ENCODE measurements around the gene ZNF678. TPM values are rescaled to one million over a fixed set of nuclear protein-coding genes. Genes with fewer than 3 reads are reported as not detected.

ZNF678 gene
- polyA plus RNA-seq, 1 of the 3 experiments (the other 2 are of a cell fraction) = 1.3 TPM

DNA sequence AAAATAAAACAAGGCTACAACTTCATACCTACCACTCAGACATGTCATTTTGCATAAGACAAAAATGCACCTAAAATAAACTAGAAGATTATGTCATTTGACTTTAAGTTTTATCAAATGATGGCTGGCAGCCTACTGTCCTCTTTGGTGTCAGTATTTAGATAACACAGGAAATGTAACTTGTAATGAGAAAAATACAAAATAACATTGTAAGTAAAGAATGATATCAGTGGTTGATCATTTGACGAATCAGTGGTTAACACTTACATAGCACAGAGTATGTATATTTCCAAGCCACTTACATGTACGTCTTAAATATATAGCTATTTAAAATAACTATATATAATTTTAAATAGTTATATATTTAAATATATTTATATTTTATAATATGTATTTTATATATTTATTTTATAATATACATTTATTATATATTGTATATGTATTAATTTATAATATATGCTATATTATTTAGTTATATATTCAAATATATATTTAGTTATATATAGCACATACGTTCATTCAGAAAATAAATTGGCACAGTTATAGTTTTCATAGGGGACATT lies 44.1 kb downstream of the ZNF678 start:
- no peak overlapping the region for H2AFZ ChIP-seq (ENCODE audit: low read depth)
- no peaks in the 10 kb centered on the region for H3K4me1 ChIP-seq (ENCODE audit: control insufficient read depth in 1 of 2, insufficient read depth in 2 of 2, low read depth in 1 of 2, low read length in 1 of 2)
- 96% methylated on average over 3 of the region's 3 CpGs for WGBS (ENCODE audit: low lambda C conversion rate)
- peaks cover 7 to 26% of the 10 kb centered on the region in 2 experiments for H3K36me3 ChIP-seq (replicated peaks in 1 of 2; ENCODE audit: control insufficient read depth in 1 of 2, insufficient read depth in 2 of 2, low read length in 1 of 2)
- peaks cover 11% of the 10 kb centered on the region; the same call in 1 of the 2 replicates for H3K9me3 ChIP-seq
- H3K27me3 ChIP-seq (ENCODE audit: insufficient read depth) = no peaks in the 10 kb centered on the region
- H3K9me2 ChIP-seq = no peaks in the 10 kb centered on the region
- no peaks in the 10 kb centered on the region for H4K20me1 ChIP-seq (ENCODE audit: insufficient read depth)
- no peak for DNase-seq
- no peaks in the 10 kb centered on the region for H3F3A ChIP-seq (replicated peaks; ENCODE audit: insufficient read depth)
- H3K79me2 ChIP-seq (ENCODE audit: insufficient read depth) = peaks cover 2% of the 10 kb centered on the region; the same call in 1 of the 2 replicates
- no peak overlapping the region for H3K27ac ChIP-seq (ENCODE audit: low read depth in 2 of 2, low read length in 1 of 2)
- no peak overlapping the region for H3K4me2 ChIP-seq
- no peak overlapping the region for H3K4me3 ChIP-seq (ENCODE audit: low read depth in 2 of 2, low read length in 1 of 2)
- TF ChIP-seq, protein P1, sequence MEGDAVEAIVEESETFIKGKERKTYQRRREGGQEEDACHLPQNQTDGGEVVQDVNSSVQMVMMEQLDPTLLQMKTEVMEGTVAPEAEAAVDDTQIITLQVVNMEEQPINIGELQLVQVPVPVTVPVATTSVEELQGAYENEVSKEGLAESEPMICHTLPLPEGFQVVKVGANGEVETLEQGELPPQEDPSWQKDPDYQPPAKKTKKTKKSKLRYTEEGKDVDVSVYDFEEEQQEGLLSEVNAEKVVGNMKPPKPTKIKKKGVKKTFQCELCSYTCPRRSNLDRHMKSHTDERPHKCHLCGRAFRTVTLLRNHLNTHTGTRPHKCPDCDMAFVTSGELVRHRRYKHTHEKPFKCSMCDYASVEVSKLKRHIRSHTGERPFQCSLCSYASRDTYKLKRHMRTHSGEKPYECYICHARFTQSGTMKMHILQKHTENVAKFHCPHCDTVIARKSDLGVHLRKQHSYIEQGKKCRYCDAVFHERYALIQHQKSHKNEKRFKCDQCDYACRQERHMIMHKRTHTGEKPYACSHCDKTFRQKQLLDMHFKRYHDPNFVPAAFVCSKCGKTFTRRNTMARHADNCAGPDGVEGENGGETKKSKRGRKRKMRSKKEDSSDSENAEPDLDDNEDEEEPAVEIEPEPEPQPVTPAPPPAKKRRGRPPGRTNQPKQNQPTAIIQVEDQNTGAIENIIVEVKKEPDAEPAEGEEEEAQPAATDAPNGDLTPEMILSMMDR (IDR thresholded peaks at IDR 0.05) = no peak
- TF ChIP-seq GABPA (IDR thresholded peaks at IDR 0.05; ENCODE audit: low read depth) (no peak), MXI1 (IDR thresholded peaks at IDR 0.05; ENCODE audit: low read depth, low read length) (no peak), RFX5 (IDR thresholded peaks at IDR 0.05; ENCODE audit: low read length) (no peak), FOSL2 (IDR thresholded peaks at IDR 0.05; ENCODE audit: borderline replicate concordance, low read depth) (no peak), FOXM1 (IDR thresholded peaks at IDR 0.05; ENCODE audit: low read depth) (no peak), RCOR1 (IDR thresholded peaks at IDR 0.05; ENCODE audit: low read length) (no peak), NRF1 (IDR thresholded peaks at IDR 0.05; ENCODE audit: low read depth, low read length) (no peak), TAF1 (IDR thresholded peaks at IDR 0.05; ENCODE audit: borderline replicate concordance, low read depth, low read length) (no peak), SMC3 (IDR thresholded peaks at IDR 0.05; ENCODE audit: low read depth, low read length) (no peak), FOXJ3 (CRISPR knock-in tag; IDR thresholded peaks at IDR 0.05) (no peak), YY1 (IDR thresholded peaks at IDR 0.05; ENCODE audit: low read depth) (no peak), POLR2AphosphoS5 (IDR thresholded peaks at IDR 0.05; ENCODE audit: low read depth, low read length) (no peak)
- TF ChIP-seq, protein P2, sequence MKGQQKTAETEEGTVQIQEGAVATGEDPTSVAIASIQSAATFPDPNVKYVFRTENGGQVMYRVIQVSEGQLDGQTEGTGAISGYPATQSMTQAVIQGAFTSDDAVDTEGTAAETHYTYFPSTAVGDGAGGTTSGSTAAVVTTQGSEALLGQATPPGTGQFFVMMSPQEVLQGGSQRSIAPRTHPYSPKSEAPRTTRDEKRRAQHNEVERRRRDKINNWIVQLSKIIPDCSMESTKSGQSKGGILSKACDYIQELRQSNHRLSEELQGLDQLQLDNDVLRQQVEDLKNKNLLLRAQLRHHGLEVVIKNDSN (IDR thresholded peaks at IDR 0.05; ENCODE audit: borderline replicate concordance, low read depth) = no peak
- TF ChIP-seq, protein P3, sequence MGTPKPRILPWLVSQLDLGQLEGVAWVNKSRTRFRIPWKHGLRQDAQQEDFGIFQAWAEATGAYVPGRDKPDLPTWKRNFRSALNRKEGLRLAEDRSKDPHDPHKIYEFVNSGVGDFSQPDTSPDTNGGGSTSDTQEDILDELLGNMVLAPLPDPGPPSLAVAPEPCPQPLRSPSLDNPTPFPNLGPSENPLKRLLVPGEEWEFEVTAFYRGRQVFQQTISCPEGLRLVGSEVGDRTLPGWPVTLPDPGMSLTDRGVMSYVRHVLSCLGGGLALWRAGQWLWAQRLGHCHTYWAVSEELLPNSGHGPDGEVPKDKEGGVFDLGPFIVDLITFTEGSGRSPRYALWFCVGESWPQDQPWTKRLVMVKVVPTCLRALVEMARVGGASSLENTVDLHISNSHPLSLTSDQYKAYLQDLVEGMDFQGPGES (IDR thresholded peaks at IDR 0.05; ENCODE audit: low read depth, low read length) = no peak
- TF ChIP-seq, protein P4, sequence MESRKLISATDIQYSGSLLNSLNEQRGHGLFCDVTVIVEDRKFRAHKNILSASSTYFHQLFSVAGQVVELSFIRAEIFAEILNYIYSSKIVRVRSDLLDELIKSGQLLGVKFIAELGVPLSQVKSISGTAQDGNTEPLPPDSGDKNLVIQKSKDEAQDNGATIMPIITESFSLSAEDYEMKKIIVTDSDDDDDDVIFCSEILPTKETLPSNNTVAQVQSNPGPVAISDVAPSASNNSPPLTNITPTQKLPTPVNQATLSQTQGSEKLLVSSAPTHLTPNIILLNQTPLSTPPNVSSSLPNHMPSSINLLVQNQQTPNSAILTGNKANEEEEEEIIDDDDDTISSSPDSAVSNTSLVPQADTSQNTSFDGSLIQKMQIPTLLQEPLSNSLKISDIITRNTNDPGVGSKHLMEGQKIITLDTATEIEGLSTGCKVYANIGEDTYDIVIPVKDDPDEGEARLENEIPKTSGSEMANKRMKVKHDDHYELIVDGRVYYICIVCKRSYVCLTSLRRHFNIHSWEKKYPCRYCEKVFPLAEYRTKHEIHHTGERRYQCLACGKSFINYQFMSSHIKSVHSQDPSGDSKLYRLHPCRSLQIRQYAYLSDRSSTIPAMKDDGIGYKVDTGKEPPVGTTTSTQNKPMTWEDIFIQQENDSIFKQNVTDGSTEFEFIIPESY (IDR thresholded peaks at IDR 0.05; ENCODE audit: borderline replicate concordance, low read depth) = no peak
- POLR2A ChIA-PET = no interaction called here
- CTCF ChIA-PET = no interaction called here
- H3K9ac ChIP-seq = no peak overlapping the region

Data from SK-N-SH (cell line).